ENCODE results near the gene ARIH2.

Gene ARIH2

GRCh38 chr3:48928679-48929078 lies 10.0 kb downstream of the ARIH2 start:
- in situ Hi-C loops (cut with MboI; ENCODE audit: low sequenced_read_pairs) = no loop called here

GRCh38 chr3:48929358-48930035 lies 10.9 kb downstream of the ARIH2 start:
- in situ Hi-C loops (cut with MboI; ENCODE audit: low sequenced_read_pairs) = no loop called here

- in situ Hi-C loops (cut with MboI; ENCODE audit: low sequenced_read_pairs) = no loop called here
These were observed 11.9 kb downstream of the ARIH2 start for GRCh38 chr3:48930590-48930989.

GRCh38 chr3:48931944-48932580 lies 13.4 kb downstream of the ARIH2 start:
- in situ Hi-C loops (cut with MboI; ENCODE audit: low sequenced_read_pairs) = no loop called here

GRCh38 chr3:48934333-48934991 lies 15.8 kb downstream of the ARIH2 start:
- in situ Hi-C loops (cut with MboI; ENCODE audit: low sequenced_read_pairs) = no loop called here

GRCh38 chr3:48935530-48935929 lies 16.9 kb downstream of the ARIH2 start:
- in situ Hi-C loops (cut with MboI; ENCODE audit: low sequenced_read_pairs) = no loop called here

GRCh38 chr3:48938156-48938555 lies 19.5 kb downstream of the ARIH2 start:
- in situ Hi-C loops (cut with MboI; ENCODE audit: low sequenced_read_pairs) = no loop called here

- in situ Hi-C loops (cut with MboI; ENCODE audit: low sequenced_read_pairs) = no loop called here
These were observed 20.0 kb downstream of the ARIH2 start for GRCh38 chr3:48938689-48939088.

GRCh38 chr3:48945432-48945831 lies 26.8 kb downstream of the ARIH2 start:
- in situ Hi-C loops (cut with MboI; ENCODE audit: low sequenced_read_pairs) = no loop called here

GRCh38 chr3:48945891-48946549 lies 27.4 kb downstream of the ARIH2 start:
- in situ Hi-C loops (cut with MboI; ENCODE audit: low sequenced_read_pairs) = no loop called here

GRCh38 chr3:48949376-48949717 lies 30.7 kb downstream of the ARIH2 start:
- in situ Hi-C loops (cut with MboI; ENCODE audit: low sequenced_read_pairs) = no loop called here

- in situ Hi-C loops (cut with MboI; ENCODE audit: low sequenced_read_pairs) = no loop called here
These were observed 31.4 kb downstream of the ARIH2 start for GRCh38 chr3:48950051-48950450.

- in situ Hi-C loops (cut with MboI; ENCODE audit: low sequenced_read_pairs) = no loop called here
These were observed 33.1 kb downstream of the ARIH2 start for GRCh38 chr3:48951764-48952163.

- in situ Hi-C loops (cut with MboI; ENCODE audit: low sequenced_read_pairs) = no loop called here
These were observed 34.0 kb downstream of the ARIH2 start for GRCh38 chr3:48952510-48953118.

GRCh38 chr3:48957006-48957705 lies 38.5 kb downstream of the ARIH2 start:
- in situ Hi-C loops (cut with MboI; ENCODE audit: low sequenced_read_pairs) = no loop called here

GRCh38 chr3:48960841-48961413 lies 42.3 kb downstream of the ARIH2 start:
- in situ Hi-C loops (cut with MboI; ENCODE audit: low sequenced_read_pairs) = no loop called here

- in situ Hi-C loops (cut with MboI; ENCODE audit: low sequenced_read_pairs) = no loop called here
These were observed 43.7 kb downstream of the ARIH2 start for GRCh38 chr3:48962340-48962739.

GRCh38 chr3:48962939-48963338 lies 44.3 kb downstream of the ARIH2 start:
- in situ Hi-C loops (cut with MboI; ENCODE audit: low sequenced_read_pairs) = no loop called here

- in situ Hi-C loops (cut with MboI; ENCODE audit: low sequenced_read_pairs) = no loop called here
These were observed 44.9 kb downstream of the ARIH2 start for GRCh38 chr3:48963591-48963990.

GRCh38 chr3:48966367-48966766 lies 47.7 kb downstream of the ARIH2 start:
- in situ Hi-C loops (cut with MboI; ENCODE audit: low sequenced_read_pairs) = no loop called here
